ENCODE measurements around the gene RBPJ.

RBPJ gene

GRCh38 chr4:26346203-26346620, 25.4 kb downstream of the RBPJ start:
- no peaks in the 10 kb centered on the region for H3F3A ChIP-seq (ENCODE audit: low read depth)
- no peaks in the 10 kb centered on the region for H3K36me3 ChIP-seq (ENCODE audit: insufficient read depth, low read length)
- no peaks in the 10 kb centered on the region for H3K27me3 ChIP-seq (ENCODE audit: insufficient read depth, low read length, poor library complexity, severe bottlenecking)
- no peak for TF ChIP-seq CTCF (conservative IDR thresholded peaks at IDR 0.05; ENCODE audit: low read length)
- H3K4me1 ChIP-seq (ENCODE audit: insufficient read depth, low read length, poor library complexity, severe bottlenecking), result peaks cover 5% of the 10 kb centered on the region
- H4K20me1 ChIP-seq (ENCODE audit: insufficient read depth, low read length, poor library complexity, severe bottlenecking), result peaks cover 59% of the 10 kb centered on the region
- peaks cover 95% of the 10 kb centered on the region for H3K79me2 ChIP-seq (ENCODE audit: insufficient read depth, low read length)
- H3K9me2 ChIP-seq (replicated peaks; ENCODE audit: low read depth, low read length), result no peaks in the 10 kb centered on the region
- no peak overlapping the region for H3K4me2 ChIP-seq (ENCODE audit: low read depth, low read length, poor library complexity, severe bottlenecking)
- H2AFZ ChIP-seq (ENCODE audit: low read length), result no peak overlapping the region
- H3K9me3 ChIP-seq (ENCODE audit: insufficient read depth, low read depth, low read length), result no peaks in the 10 kb centered on the region
- no peak overlapping the region for H3K4me3 ChIP-seq (ENCODE audit: low read length, poor library complexity, severe bottlenecking)
- H3K9ac ChIP-seq (ENCODE audit: low read depth, low read length, poor library complexity, severe bottlenecking), result no peak overlapping the region

GRCh38 chr4:26349496-26349895, 28.7 kb downstream of the RBPJ start:
- Histone ChIP-seq H3K9me2 (replicated peaks; ENCODE audit: low read depth, low read length) (no peaks in the 10 kb centered on the region), H3K9ac (ENCODE audit: low read depth, low read length, poor library complexity, severe bottlenecking) (no peak overlapping the region), H3K79me2 (ENCODE audit: insufficient read depth, low read length) (peaks cover 90% of the 10 kb centered on the region), H3K4me2 (ENCODE audit: low read depth, low read length, poor library complexity, severe bottlenecking) (no peak overlapping the region), H3K27me3 (ENCODE audit: insufficient read depth, low read length, poor library complexity, severe bottlenecking) (no peaks in the 10 kb centered on the region), H3K9me3 (ENCODE audit: insufficient read depth, low read depth, low read length) (no peaks in the 10 kb centered on the region), H3F3A (ENCODE audit: low read depth) (no peaks in the 10 kb centered on the region), H2AFZ (ENCODE audit: low read length) (no peak overlapping the region), H3K36me3 (ENCODE audit: insufficient read depth, low read length) (no peaks in the 10 kb centered on the region), H3K4me3 (ENCODE audit: low read length, poor library complexity, severe bottlenecking) (no peak overlapping the region), H4K20me1 (ENCODE audit: insufficient read depth, low read length, poor library complexity, severe bottlenecking) (peaks cover 57% of the 10 kb centered on the region), H3K4me1 (ENCODE audit: insufficient read depth, low read length, poor library complexity, severe bottlenecking) (no peaks in the 10 kb centered on the region)
- TF ChIP-seq EZH2phosphoT487 (IDR thresholded peaks at IDR 0.05; ENCODE audit: borderline replicate concordance), result no peak
- TF ChIP-seq CTCF (conservative IDR thresholded peaks at IDR 0.05; ENCODE audit: low read length), result no peak

GRCh38 chr4:26351685-26352084, 30.9 kb downstream of the RBPJ start:
- peaks cover 62% of the 10 kb centered on the region for H4K20me1 ChIP-seq (ENCODE audit: insufficient read depth, low read length, poor library complexity, severe bottlenecking)
- no peak overlapping the region for H3K4me2 ChIP-seq (ENCODE audit: low read depth, low read length, poor library complexity, severe bottlenecking)
- peaks cover 90% of the 10 kb centered on the region for H3K79me2 ChIP-seq (ENCODE audit: insufficient read depth, low read length)
- H3K4me3 ChIP-seq (ENCODE audit: low read length, poor library complexity, severe bottlenecking), result no peak overlapping the region
- no peak overlapping the region for H2AFZ ChIP-seq (ENCODE audit: low read length)
- H3F3A ChIP-seq (ENCODE audit: low read depth), result no peaks in the 10 kb centered on the region
- no peak overlapping the region for H3K9ac ChIP-seq (ENCODE audit: low read depth, low read length, poor library complexity, severe bottlenecking)
- H3K4me1 ChIP-seq (ENCODE audit: insufficient read depth, low read length, poor library complexity, severe bottlenecking), result peaks cover 13% of the 10 kb centered on the region
- H3K9me3 ChIP-seq (ENCODE audit: insufficient read depth, low read depth, low read length), result no peaks in the 10 kb centered on the region
- no peaks in the 10 kb centered on the region for H3K9me2 ChIP-seq (replicated peaks; ENCODE audit: low read depth, low read length)
- no peaks in the 10 kb centered on the region for H3K36me3 ChIP-seq (ENCODE audit: insufficient read depth, low read length)
- H3K27me3 ChIP-seq (ENCODE audit: insufficient read depth, low read length, poor library complexity, severe bottlenecking), result no peaks in the 10 kb centered on the region
- TF ChIP-seq EZH2phosphoT487 (IDR thresholded peaks at IDR 0.05; ENCODE audit: borderline replicate concordance) (no peak), CTCF (conservative IDR thresholded peaks at IDR 0.05; ENCODE audit: low read length) (no peak)

Measured in Loucy (cell line).